Measurements from ENCODE around the gene BARX2.
A peak's percentile ranks its signal among the peaks of the same experiment; 100 is the strongest.
"Not testable (repeated sequence)": the region's sequence is repeated elsewhere in the genome, so short reads cannot be mapped to it uniquely, and the experiment has no call there.

BARX2 gene, protein sequence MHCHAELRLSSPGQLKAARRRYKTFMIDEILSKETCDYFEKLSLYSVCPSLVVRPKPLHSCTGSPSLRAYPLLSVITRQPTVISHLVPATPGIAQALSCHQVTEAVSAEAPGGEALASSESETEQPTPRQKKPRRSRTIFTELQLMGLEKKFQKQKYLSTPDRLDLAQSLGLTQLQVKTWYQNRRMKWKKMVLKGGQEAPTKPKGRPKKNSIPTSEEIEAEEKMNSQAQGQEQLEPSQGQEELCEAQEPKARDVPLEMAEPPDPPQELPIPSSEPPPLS

DNA sequence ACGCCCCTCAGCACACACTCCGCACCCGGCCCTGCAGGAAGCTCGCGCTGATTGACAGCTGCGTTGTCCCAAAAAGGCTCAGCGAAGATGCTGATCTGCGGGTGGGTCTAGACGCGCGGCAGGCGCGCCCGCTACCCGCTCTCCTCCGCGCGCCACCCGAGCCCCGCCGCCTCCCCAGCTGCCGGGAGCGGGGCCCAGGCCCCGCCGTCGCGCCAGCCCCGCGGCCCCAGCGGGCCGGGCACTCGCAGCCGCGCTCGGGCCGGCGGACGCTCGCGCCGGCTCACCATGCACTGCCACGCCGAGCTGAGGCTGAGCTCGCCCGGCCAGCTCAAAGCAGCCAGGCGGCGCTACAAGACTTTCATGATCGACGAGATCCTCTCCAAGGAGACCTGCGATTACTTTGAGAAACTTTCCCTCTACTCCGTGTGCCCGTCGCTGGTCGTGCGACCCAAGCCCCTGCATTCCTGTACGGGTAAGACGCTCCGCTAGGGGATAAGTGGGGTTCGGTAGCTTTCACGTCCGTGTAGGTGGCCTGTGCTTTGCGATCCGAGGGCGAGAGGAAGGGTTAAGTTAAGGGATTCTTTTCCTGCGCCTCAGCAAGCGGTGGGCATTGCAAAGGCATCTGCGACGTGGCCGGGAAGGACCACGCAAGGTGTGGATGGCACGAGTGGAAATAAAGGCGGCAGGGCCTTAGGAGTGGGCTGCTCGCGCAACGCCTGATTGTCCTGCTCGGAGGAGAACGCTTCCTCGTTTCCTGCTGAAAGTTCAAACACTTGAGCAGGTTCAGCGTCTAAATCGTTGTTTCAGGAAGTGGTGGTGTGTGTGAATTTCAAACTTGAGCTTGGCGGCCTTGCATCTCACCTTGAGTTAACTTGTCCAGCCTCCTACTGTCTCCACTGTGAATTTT, at the start of gene BARX2:
Gene BARX2, plus strand, starts transcription at position 98 of the 907 bp plus-strand sequence. Its CDS starts 188 bp downstream, at position 286.
- DNase-seq: no peak

DNA sequence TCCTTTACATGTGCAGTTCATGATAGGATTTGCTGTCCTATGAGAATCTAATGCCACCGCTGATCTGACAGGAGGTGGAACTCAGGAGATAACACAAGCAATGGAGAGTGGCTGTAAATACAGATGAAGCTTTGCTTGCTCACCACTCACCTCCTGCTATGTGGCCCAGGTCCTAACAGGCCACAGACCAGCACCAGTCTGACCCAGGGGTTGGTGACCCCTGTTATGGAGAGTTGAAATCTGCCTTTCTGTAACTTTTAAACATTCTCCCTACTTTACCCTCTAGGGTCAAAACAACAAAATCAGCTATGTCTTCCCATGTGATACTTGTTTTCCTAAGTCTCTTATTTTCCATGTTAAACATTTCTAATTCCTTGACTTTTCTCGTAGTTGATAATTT, 48.7 kb upstream of the BARX2 start:
- DNase-seq: no peak

DNA sequence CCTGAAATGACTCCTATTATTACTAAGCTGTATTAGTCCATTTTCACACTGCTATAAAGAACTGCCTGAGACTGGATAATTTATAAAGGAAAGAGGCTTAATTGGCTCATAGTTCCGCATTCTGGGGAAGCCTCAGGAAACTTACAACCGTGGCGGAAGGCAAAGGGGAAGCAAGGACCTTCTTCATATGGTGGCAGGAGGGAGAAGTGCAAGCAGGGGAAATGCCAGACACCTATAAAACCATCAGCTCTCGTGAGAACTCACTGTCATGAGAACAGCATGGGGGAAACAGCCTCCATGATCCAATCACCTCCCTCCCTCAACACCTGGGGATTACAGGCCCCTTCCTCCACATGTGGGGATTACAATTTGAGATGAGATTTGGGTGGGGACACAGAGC, 47.9 kb upstream of the BARX2 start:
- not testable (repeated sequence) for DNase-seq

DNA sequence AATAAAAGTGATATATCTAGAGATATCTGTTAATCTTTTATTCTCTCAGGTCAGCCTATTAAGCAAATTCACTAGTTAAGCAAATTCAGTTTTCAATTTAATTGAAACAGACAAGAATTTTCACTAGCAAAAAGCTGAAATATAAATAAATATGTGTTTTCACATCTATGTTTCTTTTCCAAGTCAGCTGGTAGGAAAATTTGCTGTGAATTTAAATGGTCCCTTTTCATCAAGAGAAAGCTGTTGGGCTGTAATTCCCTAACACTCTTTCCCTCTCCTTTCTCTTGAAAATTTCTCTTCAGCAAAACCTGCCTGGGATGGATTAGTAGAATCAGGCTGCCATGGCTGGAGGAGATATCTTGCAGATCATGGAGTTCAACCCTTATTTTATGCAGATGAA, 46.9 kb upstream of the BARX2 start:
- no peak for DNase-seq

DNA sequence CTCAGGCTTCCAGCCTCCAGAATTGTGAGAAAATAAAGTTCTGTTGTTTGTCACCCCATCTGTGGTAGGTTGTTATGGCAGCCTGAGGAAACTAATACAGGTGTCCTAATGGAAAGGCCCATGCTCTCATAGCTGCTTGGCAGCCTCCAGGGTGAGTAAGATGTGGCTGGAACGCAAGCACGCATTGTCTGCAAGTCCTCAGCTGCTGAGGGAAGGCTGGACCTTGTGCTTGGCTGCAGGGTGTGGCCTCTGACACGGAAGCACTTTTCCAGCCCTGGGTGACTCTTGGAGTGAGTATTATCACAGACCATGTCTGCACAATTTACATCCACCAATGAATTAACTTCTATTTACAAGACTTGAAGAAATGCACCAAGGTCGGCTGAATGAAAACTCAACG, 44.4 kb upstream of the BARX2 start:
- DNase-seq: no peak

DNA sequence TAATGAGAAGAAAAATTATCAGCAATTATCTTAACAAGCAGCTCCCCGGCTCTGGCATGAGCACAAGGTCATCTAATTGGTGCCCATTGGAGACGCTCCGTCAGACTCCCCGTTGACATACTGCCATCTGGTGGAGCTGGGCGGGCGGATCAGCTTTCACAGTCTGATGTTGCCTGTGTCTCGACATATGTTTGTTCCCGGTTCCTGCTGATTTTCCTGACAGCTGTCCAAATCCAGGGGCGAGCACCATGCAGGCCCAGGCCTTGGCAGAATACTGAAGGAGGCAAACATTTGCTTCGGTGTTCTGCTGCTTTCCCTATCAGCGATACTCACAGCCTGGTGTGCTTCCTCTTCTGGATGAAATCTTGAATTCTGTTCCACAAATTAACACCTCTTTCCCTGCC, 43.8 kb upstream of the BARX2 start:
- peak; percentile 48 for DNase-seq

DNA sequence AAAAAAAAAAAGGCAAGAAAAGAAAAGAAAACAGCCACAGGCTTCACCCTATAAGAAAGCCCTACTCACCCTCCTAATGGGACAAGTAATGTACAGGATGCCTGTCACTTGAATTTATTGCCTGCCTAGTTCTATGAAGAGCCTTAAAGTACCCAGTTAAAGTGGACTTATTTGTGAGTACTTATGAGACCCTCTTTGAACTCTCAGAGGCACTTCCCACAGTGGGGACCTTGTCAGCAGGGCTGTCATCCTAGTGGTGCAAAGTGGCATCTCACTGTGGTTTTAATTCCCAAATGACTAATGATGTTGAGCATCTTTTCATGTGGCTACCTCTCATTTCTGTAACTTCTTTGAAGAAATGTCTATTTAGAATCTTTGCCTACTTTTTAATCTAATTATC, 41.8 kb upstream of the BARX2 start:
- DNase-seq: no peak

DNA sequence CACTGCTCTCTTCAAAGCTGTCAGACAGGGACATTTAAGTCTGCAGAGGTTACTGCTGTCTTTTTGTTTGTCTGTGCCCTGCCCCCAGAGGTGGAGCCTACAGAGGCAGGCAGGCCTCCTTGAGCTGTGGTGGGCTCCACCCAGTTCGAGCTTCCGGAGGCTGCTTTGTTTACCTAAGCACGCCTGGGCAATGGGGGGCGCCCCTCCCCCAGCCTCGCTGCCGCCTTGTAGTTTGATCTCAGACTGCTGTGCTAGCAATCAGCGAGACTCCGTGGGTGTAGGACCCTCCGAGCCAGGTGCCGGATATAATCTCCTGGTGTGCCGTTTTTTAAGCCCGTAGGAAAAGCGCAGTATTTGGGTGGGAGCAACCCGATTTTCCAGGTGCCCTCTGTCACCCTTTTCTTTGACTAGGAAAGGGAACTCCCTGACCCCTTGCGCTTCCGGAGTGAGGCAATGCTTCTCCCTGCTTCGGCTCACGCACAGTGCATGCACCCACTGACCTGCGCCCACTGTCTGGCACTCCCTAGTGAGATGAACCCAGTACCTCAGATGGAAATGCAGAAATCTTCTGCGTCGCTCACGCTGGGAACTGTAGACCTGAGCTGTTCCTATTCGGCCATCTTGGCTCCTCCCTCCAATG, 31.2 kb upstream of the BARX2 start:
- DNase-seq: not testable (repeated sequence)

DNA sequence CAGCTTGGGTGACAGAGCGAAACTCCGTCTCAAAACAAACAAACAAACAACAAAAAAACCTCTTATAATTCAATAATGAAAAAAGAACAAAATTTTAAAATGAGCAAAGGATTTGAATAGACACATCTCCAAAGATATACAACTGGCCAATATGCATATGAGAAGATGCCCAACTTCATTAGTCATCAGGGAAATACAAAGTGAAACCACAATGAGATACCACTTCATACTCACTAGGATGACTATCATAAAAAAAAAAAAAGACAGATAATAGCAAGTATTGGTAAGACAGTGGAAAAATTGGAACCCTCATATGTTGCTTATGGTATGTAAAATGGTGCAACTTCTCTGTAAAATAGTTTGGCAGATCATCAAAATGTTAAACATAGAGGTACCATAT, 28.7 kb upstream of the BARX2 start:
- no peak for DNase-seq

DNA sequence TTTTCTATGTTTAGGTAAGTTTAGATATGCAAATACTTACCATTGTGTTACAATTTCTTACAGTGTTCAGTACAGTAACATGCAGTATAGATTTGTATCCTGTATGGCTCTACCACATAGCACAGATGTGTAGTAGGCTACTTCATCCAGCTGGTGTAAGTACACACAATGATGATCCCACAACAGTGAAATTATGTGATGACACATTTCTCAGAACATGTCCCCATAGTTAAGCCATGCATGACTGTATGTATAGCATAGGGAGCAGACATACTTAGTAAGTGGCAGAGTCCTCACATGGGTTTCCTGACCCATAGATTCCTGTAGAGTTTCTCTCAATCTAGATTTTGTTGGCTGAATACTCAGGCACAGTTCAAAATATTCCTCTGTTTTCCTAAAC, 26.8 kb upstream of the BARX2 start:
- no peak for DNase-seq

DNA sequence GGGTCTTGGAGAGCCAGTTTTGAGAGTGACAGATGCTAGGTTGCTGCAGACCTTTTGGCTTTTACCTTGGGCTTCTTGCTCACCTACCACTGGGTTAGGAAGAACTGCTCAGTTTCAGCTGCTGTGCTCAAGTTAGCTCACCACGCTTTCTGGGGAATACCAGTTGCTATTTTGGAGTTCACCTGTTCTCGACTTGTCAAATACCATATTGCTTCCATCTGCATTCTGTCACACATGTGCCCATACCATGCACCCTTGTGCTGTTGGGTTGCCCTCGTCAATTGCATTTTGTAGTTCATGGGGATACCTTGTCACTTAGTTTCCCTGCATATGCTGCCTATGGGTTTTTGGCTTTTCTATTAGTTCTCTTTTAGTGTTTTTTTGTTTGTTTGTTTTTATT, 23.0 kb upstream of the BARX2 start:
- no peak for DNase-seq

DNA sequence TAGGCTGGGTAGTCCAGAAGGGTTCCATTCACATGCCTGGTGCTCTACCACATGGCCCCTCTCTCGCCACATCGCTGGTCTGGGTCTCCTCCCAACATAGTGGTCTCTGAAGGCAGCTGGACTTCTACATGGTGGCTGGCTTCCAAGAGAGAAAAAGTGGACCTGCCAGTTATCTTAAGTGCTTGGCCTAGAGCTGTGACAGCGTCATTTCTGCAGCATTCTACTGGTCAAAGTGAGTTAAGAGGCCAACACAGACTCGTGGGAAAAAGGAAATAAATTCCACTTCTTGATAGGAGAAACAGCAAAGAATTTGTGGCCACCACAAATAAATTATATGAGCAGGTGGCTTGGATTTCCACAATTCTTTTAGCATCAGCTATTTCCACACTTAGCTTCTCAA, 21.0 kb upstream of the BARX2 start:
- no peak for DNase-seq

DNA sequence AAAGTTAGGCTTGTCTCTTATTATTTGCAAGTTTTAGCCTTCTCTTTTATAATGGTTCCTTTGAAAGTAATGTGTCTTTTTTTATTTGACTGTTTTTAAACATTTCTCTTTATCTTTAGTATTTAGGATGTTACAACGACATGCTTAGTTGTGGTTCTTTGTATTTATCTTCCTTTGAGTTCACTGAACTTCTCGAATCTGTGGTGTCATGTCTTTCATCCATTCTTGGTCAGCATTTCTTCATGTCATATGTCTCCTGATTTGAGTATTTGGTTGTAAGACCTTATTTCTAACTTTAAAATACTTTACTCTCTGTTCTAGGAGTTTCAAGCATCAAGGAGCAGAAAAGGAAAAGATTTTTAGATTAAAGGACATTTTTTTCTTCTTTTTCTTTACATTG, 15.9 kb upstream of the BARX2 start:
- DNase-seq: no peak

DNA sequence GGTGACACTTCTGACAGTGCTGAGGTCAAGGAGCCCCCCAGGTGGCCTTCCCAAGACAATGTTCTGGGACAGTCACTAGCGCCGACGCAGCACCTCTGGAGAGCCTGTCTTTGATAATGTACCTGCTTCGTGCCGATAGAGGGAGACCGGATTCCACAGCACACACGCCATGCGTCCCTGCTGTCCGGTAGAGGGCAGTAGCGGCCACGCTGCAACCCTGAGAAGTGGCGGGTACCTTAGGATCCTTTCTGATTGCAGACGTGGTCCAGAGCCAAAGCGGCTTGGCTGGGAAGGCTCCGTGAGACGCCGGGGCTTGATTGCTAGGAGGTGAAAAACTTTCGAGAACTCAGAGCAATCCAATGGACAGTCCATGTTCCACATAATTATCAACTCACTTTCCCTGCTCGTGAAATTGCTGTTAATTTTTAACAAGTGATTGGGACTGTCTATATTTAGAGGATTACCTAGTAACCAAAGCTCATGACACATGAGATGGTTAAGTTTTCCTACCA, 11.4 kb upstream of the BARX2 start:
- DNase-seq: peak; percentile 58

DNA sequence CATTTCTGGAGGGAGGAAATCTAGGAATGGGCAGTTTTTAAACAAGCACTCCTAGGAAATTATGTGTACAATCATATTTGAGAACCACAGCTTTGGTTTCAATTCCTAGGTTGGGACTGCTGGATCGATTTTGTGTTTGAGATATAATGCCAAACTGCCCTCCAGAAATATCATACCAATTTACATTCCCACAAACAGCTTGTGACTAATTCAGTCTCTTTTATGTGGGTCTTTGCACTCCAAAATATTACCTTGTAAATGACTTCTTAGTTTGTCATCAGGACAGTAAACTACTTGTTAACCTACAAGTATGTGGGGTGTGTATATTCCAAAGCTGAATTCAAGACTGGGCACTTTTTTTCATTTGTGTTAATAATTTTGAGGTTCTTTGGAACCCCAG, 9.8 kb upstream of the BARX2 start:
- DNase-seq: no peak

DNA sequence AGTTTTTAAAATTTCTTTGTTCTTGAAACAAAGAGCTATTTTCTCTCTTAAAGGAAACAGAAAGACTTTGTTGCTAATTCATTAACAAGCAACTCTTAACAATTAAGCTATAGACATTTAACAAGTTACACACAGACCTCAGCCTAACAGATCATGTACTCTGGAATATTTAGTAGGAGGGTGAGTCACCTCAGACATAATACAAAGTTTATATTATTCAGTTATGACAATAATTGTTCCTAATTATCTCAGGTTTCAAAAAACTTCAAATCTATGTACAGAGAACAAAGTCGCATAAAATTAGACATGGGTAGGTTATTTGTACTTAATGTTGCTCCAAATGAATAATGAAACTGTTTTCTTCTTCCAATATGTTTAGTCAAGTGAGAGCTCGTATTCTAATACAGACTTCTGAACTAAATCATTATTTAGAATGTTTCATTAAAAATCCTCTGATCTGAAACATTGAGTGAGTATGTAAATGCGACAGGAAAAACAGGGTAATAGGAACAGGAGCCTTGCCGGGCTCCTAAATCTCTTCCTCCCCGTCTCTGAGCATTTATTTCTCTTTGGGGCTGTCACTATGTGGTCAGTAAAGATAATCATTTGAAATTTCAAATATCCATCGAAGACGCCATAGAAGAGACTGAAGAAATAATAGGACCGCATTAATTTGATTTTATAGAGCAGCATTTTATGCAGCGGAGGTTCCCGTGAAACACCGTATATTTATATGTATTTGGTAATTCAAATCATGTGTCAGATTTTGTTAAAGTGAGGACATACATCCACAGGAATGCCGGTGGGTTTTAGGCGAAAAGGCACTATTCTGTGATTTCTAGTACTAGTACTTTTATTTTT, 8.7 kb upstream of the BARX2 start:
- DNase-seq: no peak

DNA sequence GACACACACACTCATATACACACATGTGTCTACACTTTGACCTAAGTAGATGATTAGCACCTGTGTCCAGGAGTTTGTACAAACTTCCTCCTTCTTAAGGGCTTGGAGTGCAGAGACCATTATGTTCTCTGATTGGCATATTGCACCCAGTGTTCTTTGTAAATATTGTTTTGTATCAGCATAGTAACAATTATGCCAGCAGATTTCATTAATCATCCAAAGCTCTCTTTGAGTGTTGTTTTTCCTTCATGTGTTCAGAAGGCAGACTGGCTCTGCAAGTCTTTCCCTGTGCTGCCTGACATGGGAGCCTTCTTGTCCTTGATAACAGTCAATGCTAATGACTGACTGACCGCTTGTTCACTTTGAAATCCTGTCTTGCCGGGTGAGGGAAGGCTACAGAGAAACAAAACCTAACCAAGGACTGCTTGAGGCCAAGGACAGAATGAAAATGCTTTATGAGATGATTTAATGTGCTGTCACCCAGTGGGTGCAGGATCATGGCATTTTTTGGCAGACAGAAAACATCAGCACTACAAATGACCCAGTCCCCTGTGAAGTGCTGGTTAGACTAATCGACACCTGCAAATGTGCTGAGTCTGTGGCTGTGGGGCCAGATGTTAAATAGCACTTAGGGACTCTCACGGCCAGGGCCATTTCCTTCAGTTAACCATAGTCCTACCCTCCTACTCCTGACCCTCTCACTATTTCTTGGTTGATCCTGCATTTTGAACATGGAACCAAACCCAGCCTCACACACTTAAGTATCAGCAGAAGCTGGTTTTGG, 6.6 kb upstream of the BARX2 start:
- DNase-seq: no peak

DNA sequence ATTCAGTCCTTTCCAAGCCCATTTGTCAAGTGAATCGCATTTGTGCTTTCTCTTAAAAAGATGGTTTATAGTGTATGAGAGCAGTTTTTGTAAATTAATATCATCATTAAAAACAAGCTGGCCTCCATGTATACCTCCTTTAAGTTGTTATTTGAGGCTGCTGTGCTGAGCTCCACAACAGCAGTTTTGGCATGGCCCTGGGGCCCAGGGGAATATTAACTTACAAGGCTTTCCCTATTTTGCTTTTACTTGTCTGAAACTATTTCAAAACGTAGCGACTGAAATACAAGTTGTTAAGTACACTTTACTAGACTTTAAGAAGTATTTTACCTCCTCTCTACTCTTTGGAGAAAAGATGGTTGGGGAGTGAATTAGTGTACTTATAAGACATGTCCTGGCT, 4.9 kb upstream of the BARX2 start:
- no peak for DNase-seq

DNA sequence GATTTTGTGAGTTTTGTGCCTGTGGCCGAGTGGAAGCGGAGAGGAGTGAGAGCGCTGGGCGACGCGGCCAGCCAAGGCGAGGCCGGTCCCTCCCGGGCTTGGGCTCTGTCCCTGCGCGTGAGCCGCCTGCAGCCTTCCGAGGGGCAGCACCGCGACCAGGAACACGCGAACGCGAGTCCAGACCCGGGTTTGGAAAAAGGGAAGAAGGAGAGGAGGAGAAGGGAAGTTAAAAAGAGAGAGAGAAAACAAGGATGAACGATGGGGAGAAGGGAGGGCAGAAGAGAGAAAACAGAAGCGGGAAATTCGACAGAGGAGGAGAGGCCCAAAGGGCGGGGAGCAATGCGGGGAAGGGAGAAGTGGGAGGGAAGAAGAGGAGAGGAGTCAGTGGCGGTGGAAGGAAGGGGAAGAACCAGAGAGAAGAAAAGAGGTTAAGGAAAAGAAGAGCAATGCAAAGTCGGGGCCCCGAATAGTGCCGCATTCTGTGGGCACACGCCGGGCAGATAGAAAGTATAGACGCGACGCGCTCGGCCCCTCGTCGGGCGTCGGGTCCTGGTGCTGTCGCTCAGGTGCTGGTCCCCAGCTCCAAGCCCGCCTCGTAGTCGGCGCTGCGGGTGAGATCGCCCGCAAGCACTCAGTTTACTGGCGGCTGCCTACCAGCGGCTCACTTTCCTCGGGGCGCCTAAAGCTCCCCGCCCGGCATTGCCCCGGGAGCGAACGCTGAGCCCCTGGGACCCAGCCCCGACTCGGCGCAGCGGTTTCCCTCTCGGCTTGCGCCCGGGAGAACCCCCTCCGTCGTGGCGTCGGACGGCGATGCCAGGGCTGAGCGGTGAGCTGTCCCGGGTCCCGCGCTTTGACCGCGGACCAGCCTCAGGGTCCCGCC, 2.8 kb upstream of the BARX2 start:
- no peak for DNase-seq

DNA sequence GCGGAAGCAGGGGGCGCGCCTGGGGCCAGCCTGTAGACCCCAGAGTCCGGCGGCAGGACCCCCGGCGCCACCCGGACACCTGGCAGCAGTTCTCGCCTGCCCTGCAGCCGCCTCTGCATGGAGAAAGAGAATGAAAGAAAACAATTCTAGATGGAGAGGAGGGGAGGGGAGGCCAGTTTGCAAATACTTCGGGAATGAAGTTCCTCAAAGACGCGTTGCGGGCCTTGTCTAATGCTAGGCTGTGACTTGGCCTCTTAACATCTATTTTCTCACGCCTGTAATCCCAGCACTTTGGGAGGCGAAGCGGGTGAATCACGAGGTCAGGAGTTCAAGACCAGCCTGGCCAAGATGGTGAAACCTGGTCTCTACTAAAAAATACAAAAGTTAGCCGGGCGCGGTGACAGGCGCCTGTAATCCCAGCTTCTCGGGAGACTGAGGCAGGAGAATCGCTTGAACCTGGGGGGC, 2.1 kb upstream of the BARX2 start:
- DNase-seq: no peak

All from activated CD4-positive, alpha-beta T cell treated with anti-CD3 and anti-CD28 coated beads for 1 hour (primary cell).